ENCODE results near the gene TMEM182. TPM values are rescaled to one million over a fixed set of nuclear protein-coding genes. Genes with fewer than 3 reads are reported as not detected.
A peak's percentile ranks its signal among the peaks of the same experiment; 100 is the strongest.

The TMEM182 gene
- total RNA-seq, 2 experiments from 2014 or later: 3.7 to 4.4 TPM

GRCh38 chr2:102796337-102796736 is 34.5 kb downstream of the TMEM182 start:
- H3K27me3 Mint-ChIP-seq: no peaks in the 10 kb centered on the region
- no peaks in the 10 kb centered on the region for H3K4me1 Mint-ChIP-seq
- H3K27ac Mint-ChIP-seq: no peak overlapping the region
- H3K9me3 Mint-ChIP-seq (ENCODE audit: low read depth): peaks cover 15% of the 10 kb centered on the region
- CTCF ChIA-PET: interaction anchor here (0.8 to 2.3 kb wide), 2 partner anchors 8 to 12 kb away, joined by 3 to 8 read pairs; no protein-coding TSS in a partner anchor
- DNase-seq (no peak), ATAC-seq (no peak)
- H3K36me3 Mint-ChIP-seq: peaks cover 27% of the 10 kb centered on the region
- H3K4me3 Mint-ChIP-seq: no peak overlapping the region

- Mint-ChIP-seq H3K4me3 (no peak overlapping the region), H3K27me3 (no peaks in the 10 kb centered on the region), H3K27ac (no peak overlapping the region), H3K4me1 (no peaks in the 10 kb centered on the region), H3K36me3 (peaks cover 37% of the 10 kb centered on the region), H3K9me3 (ENCODE audit: low read depth) (peaks cover 24% of the 10 kb centered on the region)
- DNase-seq: no peak
- CTCF ChIA-PET: interaction anchor here (1.1 to 2.3 kb wide), 2 partner anchors 11 to 44 kb away, joined by 4 to 8 read pairs; no protein-coding TSS in a partner anchor
- no peak for ATAC-seq
Measured at GRCh38 chr2:102797486-102797885, 35.7 kb downstream of the TMEM182 start.

- no peaks in the 10 kb centered on the region for H3K27me3 Mint-ChIP-seq
- ATAC-seq: no peak
- H3K36me3 Mint-ChIP-seq: peaks cover 43% of the 10 kb centered on the region
- no peak for DNase-seq
- H3K4me1 Mint-ChIP-seq: peaks cover 2% of the 10 kb centered on the region
- no peak overlapping the region for H3K4me3 Mint-ChIP-seq
- H3K9me3 Mint-ChIP-seq (ENCODE audit: low read depth): peaks cover 26% of the 10 kb centered on the region
- CTCF ChIA-PET: interaction anchor here (2.3 kb wide), 1 partner anchor 10 kb away, joined by 8 read pairs; no protein-coding TSS in a partner anchor
- H3K27ac Mint-ChIP-seq: no peak overlapping the region
Measured at GRCh38 chr2:102798181-102798580, 36.4 kb downstream of the TMEM182 start.

GRCh38 chr2:102801098-102801718 is 39.4 kb downstream of the TMEM182 start:
- ATAC-seq: no peak
- Mint-ChIP-seq H3K4me3 (no peak overlapping the region), H3K27ac (no peak overlapping the region), H3K4me1 (peaks cover 12% of the 10 kb centered on the region), H3K9me3 (ENCODE audit: low read depth) (peaks cover 26% of the 10 kb centered on the region), H3K36me3 (peaks cover 45% of the 10 kb centered on the region), H3K27me3 (no peaks in the 10 kb centered on the region)
- CTCF ChIA-PET: no interaction called here
- DNase-seq: no peak

GRCh38 chr2:102801858-102802699 is 40.2 kb downstream of the TMEM182 start:
- Mint-ChIP-seq H3K27ac (no peak overlapping the region), H3K4me3 (no peak overlapping the region), H3K36me3 (peaks cover 45% of the 10 kb centered on the region), H3K9me3 (ENCODE audit: low read depth) (peaks cover 26% of the 10 kb centered on the region), H3K4me1 (peaks cover 12% of the 10 kb centered on the region), H3K27me3 (no peaks in the 10 kb centered on the region)
- ATAC-seq (no peak), DNase-seq (no peak)
- CTCF ChIA-PET: no interaction called here

GRCh38 chr2:102803041-102803896 is 41.4 kb downstream of the TMEM182 start:
- Mint-ChIP-seq H3K27me3 (no peaks in the 10 kb centered on the region), H3K9me3 (ENCODE audit: low read depth) (peaks cover 26% of the 10 kb centered on the region), H3K4me3 (no peak overlapping the region), H3K36me3 (peaks cover 42% of the 10 kb centered on the region), H3K27ac (no peak overlapping the region), H3K4me1 (peaks cover 12% of the 10 kb centered on the region)
- CTCF ChIA-PET: interaction anchor here (4.0 kb wide), 1 partner anchor 51 kb away, joined by 30 read pairs; no protein-coding TSS in a partner anchor
- ATAC-seq: peak; percentile 39
- DNase-seq: no peak

GRCh38 chr2:102803897-102804217 is 42.0 kb downstream of the TMEM182 start:
- H3K36me3 Mint-ChIP-seq: peaks cover 40% of the 10 kb centered on the region
- CTCF ChIA-PET: interaction anchor here (0.7 to 4.0 kb wide), 2 partner anchors 8 to 51 kb away, joined by 3 to 30 read pairs; no protein-coding TSS in a partner anchor
- no peak for ATAC-seq
- no peak overlapping the region for H3K27ac Mint-ChIP-seq
- no peaks in the 10 kb centered on the region for H3K27me3 Mint-ChIP-seq
- no peak overlapping the region for H3K4me3 Mint-ChIP-seq
- H3K4me1 Mint-ChIP-seq: peaks cover 12% of the 10 kb centered on the region
- peaks cover 26% of the 10 kb centered on the region for H3K9me3 Mint-ChIP-seq (ENCODE audit: low read depth)
- DNase-seq: no peak

GRCh38 chr2:102806250-102806837 is 44.5 kb downstream of the TMEM182 start:
- peak; percentile 50 for DNase-seq
- H3K4me3 Mint-ChIP-seq: no peak overlapping the region
- CTCF ChIA-PET: interaction anchor here (1.0 to 4.0 kb wide), 9 partner anchors 11 to 54 kb away, joined by 3 to 30 read pairs (median 4); partner anchors contain the start of gene TMEM182
- H3K9me3 Mint-ChIP-seq (ENCODE audit: low read depth): peaks cover 10% of the 10 kb centered on the region
- ATAC-seq: no peak
- peaks cover 18% of the 10 kb centered on the region for H3K36me3 Mint-ChIP-seq
- no peak overlapping the region for H3K27ac Mint-ChIP-seq
- peaks cover 12% of the 10 kb centered on the region for H3K4me1 Mint-ChIP-seq
- no peaks in the 10 kb centered on the region for H3K27me3 Mint-ChIP-seq

GRCh38 chr2:102809291-102810189 is 47.7 kb downstream of the TMEM182 start:
- Mint-ChIP-seq H3K9me3 (ENCODE audit: low read depth) (no peaks in the 10 kb centered on the region), H3K36me3 (no peaks in the 10 kb centered on the region), H3K4me3 (no peak overlapping the region), H3K27me3 (no peaks in the 10 kb centered on the region), H3K4me1 (no peaks in the 10 kb centered on the region), H3K27ac (no peak overlapping the region)
- DNase-seq (no peak), ATAC-seq (no peak)
- CTCF ChIA-PET: interaction anchor here (1.0 kb wide), 1 partner anchor 56 kb away, joined by 3 read pairs; no protein-coding TSS in a partner anchor

- Mint-ChIP-seq H3K36me3 (no peaks in the 10 kb centered on the region), H3K9me3 (ENCODE audit: low read depth) (no peaks in the 10 kb centered on the region), H3K27ac (no peak overlapping the region), H3K4me1 (no peaks in the 10 kb centered on the region), H3K4me3 (no peak overlapping the region), H3K27me3 (no peaks in the 10 kb centered on the region)
- DNase-seq: no peak
- no peak for ATAC-seq
- CTCF ChIA-PET: no interaction called here
Measured at GRCh38 chr2:102815285-102815684, 53.5 kb downstream of the TMEM182 start.

- no peaks in the 10 kb centered on the region for H3K36me3 Mint-ChIP-seq
- no peak overlapping the region for H3K27ac Mint-ChIP-seq
- H3K4me3 Mint-ChIP-seq: no peak overlapping the region
- CTCF ChIA-PET: no interaction called here
- no peaks in the 10 kb centered on the region for H3K9me3 Mint-ChIP-seq (ENCODE audit: low read depth)
- H3K27me3 Mint-ChIP-seq: no peaks in the 10 kb centered on the region
- H3K4me1 Mint-ChIP-seq: no peaks in the 10 kb centered on the region
- DNase-seq (no peak), ATAC-seq (no peak)
Measured at GRCh38 chr2:102826904-102827303, 65.1 kb downstream of the TMEM182 start.

- Mint-ChIP-seq H3K27ac (no peak overlapping the region), H3K4me3 (no peak overlapping the region), H3K9me3 (ENCODE audit: low read depth) (no peaks in the 10 kb centered on the region), H3K36me3 (no peaks in the 10 kb centered on the region), H3K4me1 (no peaks in the 10 kb centered on the region), H3K27me3 (no peaks in the 10 kb centered on the region)
- no peak for DNase-seq
- CTCF ChIA-PET: interaction anchor here (0.6 to 1.3 kb wide), 3 partner anchors 9 to 1310 kb away, joined by 3 to 7 read pairs (median 3); partner anchors contain the start of gene TMEM182
- ATAC-seq: no peak
Measured at GRCh38 chr2:102832789-102833188, 71.0 kb downstream of the TMEM182 start.

Measured in activated CD8-positive, alpha-beta memory T cell treated with anti-CD3 and anti-CD28 coated beads, Interleukin-2, amount 10 ng/mL, durations not matched to agents 7 days and 5 days (primary cell).